ENCODE data around the gene MND1.
"Not testable (repeated sequence)": the region's sequence is repeated elsewhere in the genome, so short reads cannot be mapped to it uniquely, and the experiment has no call there.

Gene MND1

GRCh38 chr4:153447175-153447905 is 102.9 kb downstream of the MND1 start:
- DNase-seq: peak; percentile 60

GRCh38 chr4:153448003-153448731 is 103.7 kb downstream of the MND1 start:
- DNase-seq: peak; percentile 46

- DNase-seq: no peak
These were observed 104.8 kb downstream of the MND1 start for GRCh38 chr4:153449338-153449737.

GRCh38 chr4:153450544-153450917 is 106.0 kb downstream of the MND1 start:
- no peak for DNase-seq

GRCh38 chr4:153451145-153451544 is 106.7 kb downstream of the MND1 start:
- not testable (repeated sequence) for DNase-seq

GRCh38 chr4:153451911-153452657 is 107.6 kb downstream of the MND1 start:
- no peak for DNase-seq

GRCh38 chr4:153452658-153453378 is 108.3 kb downstream of the MND1 start:
- no peak for DNase-seq

- no peak for DNase-seq
These were observed 108.9 kb downstream of the MND1 start for GRCh38 chr4:153453402-153453801.

- no peak for DNase-seq
These were observed 114.5 kb downstream of the MND1 start for GRCh38 chr4:153458969-153459368.

GRCh38 chr4:153461549-153461948 is 117.1 kb downstream of the MND1 start:
- DNase-seq: not testable (repeated sequence)

GRCh38 chr4:153464068-153464467 is 119.6 kb downstream of the MND1 start:
- no peak for DNase-seq

Data from fibroblast of upper back skin (primary cell).